ENCODE measurements around the gene GNAT3.

- TF ChIP-seq CTCF (conservative IDR thresholded peaks at IDR 0.05; ENCODE audit: low read length) (no peak), EZH2phosphoT487 (IDR thresholded peaks at IDR 0.05; ENCODE audit: borderline replicate concordance) (no peak)
These were observed 28.9 kb downstream of the GNAT3 start for GRCh38 chr7:80482950-80483349.
